ENCODE measurements around the gene KRTAP12-1. TPM values are rescaled to one million over a fixed set of nuclear protein-coding genes. Genes with fewer than 3 reads are reported as not detected.
"Not testable (repeated sequence)": the region's sequence is repeated elsewhere in the genome, so short reads cannot be mapped to it uniquely, and the experiment has no call there.

KRTAP12-1 gene
- total RNA-seq, 1 donor from 2014 or later: not detected

- peaks cover 15% of the 10 kb centered on the region for H3K36me3 Mint-ChIP-seq (ENCODE audit: unreplicated experiment)
- H3K4me1 Mint-ChIP-seq (ENCODE audit: low read depth, unreplicated experiment): peaks cover 15% of the 10 kb centered on the region
- DNase-seq: no peak
- H3K9me3 Mint-ChIP-seq (ENCODE audit: unreplicated experiment): peaks cover 8% of the 10 kb centered on the region
- peaks cover 11% of the 10 kb centered on the region for H3K27me3 Mint-ChIP-seq (ENCODE audit: unreplicated experiment)
- no peak for TF ChIP-seq CTCF (IDR thresholded peaks at IDR 0.05; ENCODE audit: partially characterized antibody, unreplicated experiment)
- H3K27ac Mint-ChIP-seq (ENCODE audit: unreplicated experiment): no peak overlapping the region
- H3K4me3 Mint-ChIP-seq (ENCODE audit: unreplicated experiment): no peak overlapping the region
Observed at GRCh38 chr21:44687671-44688070, 5.7 kb upstream of the KRTAP12-1 start.

- Mint-ChIP-seq H3K27ac (ENCODE audit: unreplicated experiment) (no peak overlapping the region), H3K36me3 (ENCODE audit: unreplicated experiment) (peaks cover 11% of the 10 kb centered on the region), H3K4me1 (ENCODE audit: low read depth, unreplicated experiment) (peaks cover 15% of the 10 kb centered on the region), H3K27me3 (ENCODE audit: unreplicated experiment) (peaks cover 11% of the 10 kb centered on the region), H3K9me3 (ENCODE audit: unreplicated experiment) (peaks cover 8% of the 10 kb centered on the region), H3K4me3 (ENCODE audit: unreplicated experiment) (no peak overlapping the region)
- no peak for TF ChIP-seq CTCF (IDR thresholded peaks at IDR 0.05; ENCODE audit: partially characterized antibody, unreplicated experiment)
- DNase-seq: no peak
Observed at GRCh38 chr21:44686843-44687561, 5.0 kb upstream of the KRTAP12-1 start.

GRCh38 chr21:44686000-44686781 is 4.2 kb upstream of the KRTAP12-1 start:
- peaks cover 15% of the 10 kb centered on the region for H3K4me1 Mint-ChIP-seq (ENCODE audit: low read depth, unreplicated experiment)
- H3K9me3 Mint-ChIP-seq (ENCODE audit: unreplicated experiment): peaks cover 8% of the 10 kb centered on the region
- H3K36me3 Mint-ChIP-seq (ENCODE audit: unreplicated experiment): peaks cover 5% of the 10 kb centered on the region
- H3K27ac Mint-ChIP-seq (ENCODE audit: unreplicated experiment): no peak overlapping the region
- no peak overlapping the region for H3K4me3 Mint-ChIP-seq (ENCODE audit: unreplicated experiment)
- no peak for TF ChIP-seq CTCF (IDR thresholded peaks at IDR 0.05; ENCODE audit: partially characterized antibody, unreplicated experiment)
- no peak for DNase-seq
- H3K27me3 Mint-ChIP-seq (ENCODE audit: unreplicated experiment): peaks cover 11% of the 10 kb centered on the region

GRCh38 chr21:44685050-44685449 is 3.1 kb upstream of the KRTAP12-1 start:
- peaks cover 15% of the 10 kb centered on the region for H3K4me1 Mint-ChIP-seq (ENCODE audit: low read depth, unreplicated experiment)
- H3K36me3 Mint-ChIP-seq (ENCODE audit: unreplicated experiment); H3K4me3 Mint-ChIP-seq (ENCODE audit: unreplicated experiment); DNase-seq; H3K27ac Mint-ChIP-seq (ENCODE audit: unreplicated experiment); H3K9me3 Mint-ChIP-seq (ENCODE audit: unreplicated experiment): not testable (repeated sequence)
- peaks cover 11% of the 10 kb centered on the region for H3K27me3 Mint-ChIP-seq (ENCODE audit: unreplicated experiment)

- Mint-ChIP-seq H3K4me3 (ENCODE audit: unreplicated experiment) (no peak overlapping the region), H3K4me1 (ENCODE audit: low read depth, unreplicated experiment) (peaks cover 15% of the 10 kb centered on the region), H3K9me3 (ENCODE audit: unreplicated experiment) (peaks cover 8% of the 10 kb centered on the region), H3K27me3 (ENCODE audit: unreplicated experiment) (peaks cover 11% of the 10 kb centered on the region), H3K27ac (ENCODE audit: unreplicated experiment) (no peak overlapping the region), H3K36me3 (ENCODE audit: unreplicated experiment) (peaks cover 5% of the 10 kb centered on the region)
- no peak for TF ChIP-seq CTCF (IDR thresholded peaks at IDR 0.05; ENCODE audit: partially characterized antibody, unreplicated experiment)
- no peak for DNase-seq
Observed at GRCh38 chr21:44684483-44684882, 2.5 kb upstream of the KRTAP12-1 start.
